Panc1 (cell line): Measurements from ENCODE around the gene PI4K2B.

Experiments
- POLR2AphosphoS5 ChIP-seq: IDR thresholded peaks from 2 replicates; pipeline ENCODE4 v1.6.1; 2012; ENCODE audit warnings: mild to moderate bottlenecking, low read depth, low read length, moderate library complexity
- TCF7L2 ChIP-seq: IDR thresholded peaks from 2 replicates; pipeline ENCODE4 v1.6.1; 2011; ENCODE audit warnings: mild to moderate bottlenecking, low read depth, low read length, inconsistent platforms
- TF ChIP-seq, protein P1 (sequence below): fragments of 450-650 bp; IDR thresholded peaks from 2 replicates; pipeline ENCODE4 v1.5.1; 2017; ENCODE audit warnings: mild to moderate bottlenecking
- TF ChIP-seq, protein P2 (sequence below), 2 experiments: IDR thresholded peaks; 2 replicates each; pipeline ENCODE4 v1.6.1; 2011 to 2012; ENCODE audit warnings: low read depth in 2 of 2, control low read depth in 1 of 2, low read length in 1 of 2, mild to moderate bottlenecking in 1 of 2, moderate library complexity in 1 of 2; ENCODE audit not compliant: insufficient read depth in 1 of 2

DNA sequence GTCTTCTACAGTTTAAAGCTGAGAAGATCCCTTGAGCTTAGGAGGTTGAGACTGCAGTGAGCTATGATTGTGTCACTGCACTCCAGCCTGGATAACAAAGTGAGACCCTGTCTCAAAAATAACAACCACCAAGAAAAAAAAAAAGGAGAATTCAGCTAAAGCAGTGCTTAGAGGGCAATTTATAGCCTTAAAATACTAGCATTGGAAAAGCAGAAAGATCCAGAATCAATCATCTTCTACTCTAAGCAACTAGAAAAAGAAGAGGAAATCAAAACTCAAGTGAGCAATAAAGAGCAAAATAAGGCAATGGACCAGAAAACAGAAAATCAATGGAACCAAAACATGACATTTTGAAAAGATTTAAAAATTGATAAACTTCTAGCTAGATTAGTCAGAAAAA is 639 bp upstream of the PI4K2B start:
- TF ChIP-seq, protein P1, sequence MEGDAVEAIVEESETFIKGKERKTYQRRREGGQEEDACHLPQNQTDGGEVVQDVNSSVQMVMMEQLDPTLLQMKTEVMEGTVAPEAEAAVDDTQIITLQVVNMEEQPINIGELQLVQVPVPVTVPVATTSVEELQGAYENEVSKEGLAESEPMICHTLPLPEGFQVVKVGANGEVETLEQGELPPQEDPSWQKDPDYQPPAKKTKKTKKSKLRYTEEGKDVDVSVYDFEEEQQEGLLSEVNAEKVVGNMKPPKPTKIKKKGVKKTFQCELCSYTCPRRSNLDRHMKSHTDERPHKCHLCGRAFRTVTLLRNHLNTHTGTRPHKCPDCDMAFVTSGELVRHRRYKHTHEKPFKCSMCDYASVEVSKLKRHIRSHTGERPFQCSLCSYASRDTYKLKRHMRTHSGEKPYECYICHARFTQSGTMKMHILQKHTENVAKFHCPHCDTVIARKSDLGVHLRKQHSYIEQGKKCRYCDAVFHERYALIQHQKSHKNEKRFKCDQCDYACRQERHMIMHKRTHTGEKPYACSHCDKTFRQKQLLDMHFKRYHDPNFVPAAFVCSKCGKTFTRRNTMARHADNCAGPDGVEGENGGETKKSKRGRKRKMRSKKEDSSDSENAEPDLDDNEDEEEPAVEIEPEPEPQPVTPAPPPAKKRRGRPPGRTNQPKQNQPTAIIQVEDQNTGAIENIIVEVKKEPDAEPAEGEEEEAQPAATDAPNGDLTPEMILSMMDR, result no peak
- TF ChIP-seq, protein P2, sequence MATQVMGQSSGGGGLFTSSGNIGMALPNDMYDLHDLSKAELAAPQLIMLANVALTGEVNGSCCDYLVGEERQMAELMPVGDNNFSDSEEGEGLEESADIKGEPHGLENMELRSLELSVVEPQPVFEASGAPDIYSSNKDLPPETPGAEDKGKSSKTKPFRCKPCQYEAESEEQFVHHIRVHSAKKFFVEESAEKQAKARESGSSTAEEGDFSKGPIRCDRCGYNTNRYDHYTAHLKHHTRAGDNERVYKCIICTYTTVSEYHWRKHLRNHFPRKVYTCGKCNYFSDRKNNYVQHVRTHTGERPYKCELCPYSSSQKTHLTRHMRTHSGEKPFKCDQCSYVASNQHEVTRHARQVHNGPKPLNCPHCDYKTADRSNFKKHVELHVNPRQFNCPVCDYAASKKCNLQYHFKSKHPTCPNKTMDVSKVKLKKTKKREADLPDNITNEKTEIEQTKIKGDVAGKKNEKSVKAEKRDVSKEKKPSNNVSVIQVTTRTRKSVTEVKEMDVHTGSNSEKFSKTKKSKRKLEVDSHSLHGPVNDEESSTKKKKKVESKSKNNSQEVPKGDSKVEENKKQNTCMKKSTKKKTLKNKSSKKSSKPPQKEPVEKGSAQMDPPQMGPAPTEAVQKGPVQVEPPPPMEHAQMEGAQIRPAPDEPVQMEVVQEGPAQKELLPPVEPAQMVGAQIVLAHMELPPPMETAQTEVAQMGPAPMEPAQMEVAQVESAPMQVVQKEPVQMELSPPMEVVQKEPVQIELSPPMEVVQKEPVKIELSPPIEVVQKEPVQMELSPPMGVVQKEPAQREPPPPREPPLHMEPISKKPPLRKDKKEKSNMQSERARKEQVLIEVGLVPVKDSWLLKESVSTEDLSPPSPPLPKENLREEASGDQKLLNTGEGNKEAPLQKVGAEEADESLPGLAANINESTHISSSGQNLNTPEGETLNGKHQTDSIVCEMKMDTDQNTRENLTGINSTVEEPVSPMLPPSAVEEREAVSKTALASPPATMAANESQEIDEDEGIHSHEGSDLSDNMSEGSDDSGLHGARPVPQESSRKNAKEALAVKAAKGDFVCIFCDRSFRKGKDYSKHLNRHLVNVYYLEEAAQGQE (IDR thresholded peaks at IDR 0.05; ENCODE audit: insufficient read depth in 1 of 2, low read depth in 2 of 2, low read length in 1 of 2), result no peak
- TF ChIP-seq POLR2AphosphoS5 (no peak), TCF7L2 (no peak)
